ENCODE data around the gene MAVS. TPM values are rescaled to one million over a fixed set of nuclear protein-coding genes. Genes with fewer than 3 reads are reported as not detected.

Gene MAVS
- polyA plus RNA-seq, 1 of the 3 experiments (the other 2 are of a cell fraction), result 9.1 TPM

- no peak for DNase-seq
- Histone ChIP-seq H3K9ac (no peak overlapping the region), H3K36me3 (replicated peaks in 1 of 2; ENCODE audit: control insufficient read depth in 1 of 2, insufficient read depth in 2 of 2, low read length in 1 of 2) (peaks cover 71 to 82% of the 10 kb centered on the region in 2 experiments), H4K20me1 (ENCODE audit: insufficient read depth) (peaks cover 93% of the 10 kb centered on the region), H3K4me1 (ENCODE audit: control insufficient read depth in 1 of 2, insufficient read depth in 2 of 2, low read depth in 1 of 2, low read length in 1 of 2) (no peaks in the 10 kb centered on the region), H3K9me2 (no peaks in the 10 kb centered on the region), H2AFZ (ENCODE audit: low read depth) (no peak overlapping the region), H3K9me3 (no peaks in the 10 kb centered on the region), H3F3A (replicated peaks; ENCODE audit: insufficient read depth) (peaks cover 15% of the 10 kb centered on the region), H3K4me3 (ENCODE audit: low read depth in 2 of 2, low read length in 1 of 2) (no peak overlapping the region), H3K4me2 (no peak overlapping the region), H3K79me2 (ENCODE audit: insufficient read depth) (peaks cover 97% of the 10 kb centered on the region), H3K27me3 (ENCODE audit: insufficient read depth) (no peaks in the 10 kb centered on the region), H3K27ac (ENCODE audit: low read depth in 2 of 2, low read length in 1 of 2) (no peak overlapping the region)
- CTCF ChIA-PET, result no interaction called here
- WGBS (ENCODE audit: low lambda C conversion rate), result 100% methylated on average over 1 of the region's 2 CpGs
- POLR2A ChIA-PET, result no interaction called here
- TF ChIP-seq FOXM1 (IDR thresholded peaks at IDR 0.05; ENCODE audit: low read depth) (no peak), FOXJ3 (CRISPR knock-in tag; IDR thresholded peaks at IDR 0.05) (no peak), POLR2AphosphoS5 (IDR thresholded peaks at IDR 0.05; ENCODE audit: low read depth, low read length) (no peak), ZBTB33 (IDR thresholded peaks at IDR 0.05; ENCODE audit: borderline replicate concordance, low read depth) (no peak), GATA2 (CRISPR knock-in tag; IDR thresholded peaks at IDR 0.05) (no peak), TEAD4 (IDR thresholded peaks at IDR 0.05; ENCODE audit: borderline replicate concordance, insufficient read depth) (no peak), MEF2A (IDR thresholded peaks at IDR 0.05; ENCODE audit: borderline replicate concordance, low read depth) (no peak), RAD21 (IDR thresholded peaks at IDR 0.05; ENCODE audit: low read length) (no peak)
Observed at GRCh38 chr20:3914446-3914845, 67.8 kb downstream of the MAVS start.

- Histone ChIP-seq H3K79me2 (ENCODE audit: insufficient read depth) (peaks cover 97% of the 10 kb centered on the region), H2AFZ (ENCODE audit: low read depth) (no peak overlapping the region), H3K27me3 (ENCODE audit: insufficient read depth) (no peaks in the 10 kb centered on the region), H4K20me1 (ENCODE audit: insufficient read depth) (peaks cover 93% of the 10 kb centered on the region), H3K4me3 (ENCODE audit: low read depth in 2 of 2, low read length in 1 of 2) (no peak overlapping the region), H3K27ac (ENCODE audit: low read depth in 2 of 2, low read length in 1 of 2) (no peak overlapping the region), H3K9ac (no peak overlapping the region), H3K36me3 (replicated peaks in 1 of 2; ENCODE audit: control insufficient read depth in 1 of 2, insufficient read depth in 2 of 2, low read length in 1 of 2) (peaks cover 63 to 82% of the 10 kb centered on the region in 2 experiments), H3K4me2 (no peak overlapping the region), H3K9me2 (no peaks in the 10 kb centered on the region), H3K9me3 (no peaks in the 10 kb centered on the region), H3F3A (replicated peaks; ENCODE audit: insufficient read depth) (peaks cover 12% of the 10 kb centered on the region), H3K4me1 (ENCODE audit: control insufficient read depth in 1 of 2, insufficient read depth in 2 of 2, low read depth in 1 of 2, low read length in 1 of 2) (no peaks in the 10 kb centered on the region)
- CTCF ChIA-PET, result no interaction called here
- WGBS (ENCODE audit: low lambda C conversion rate), result 62% methylated on average over 2 of the region's 2 CpGs
- DNase-seq, result no peak
- TF ChIP-seq MAX (IDR thresholded peaks at IDR 0.05; ENCODE audit: low read depth), result no peak
- TF ChIP-seq RCOR1 (IDR thresholded peaks at IDR 0.05; ENCODE audit: low read length), result no peak
- TF ChIP-seq YY1 (IDR thresholded peaks at IDR 0.05; ENCODE audit: low read depth), result no peak
- no peak for TF ChIP-seq ELF1 (IDR thresholded peaks at IDR 0.05)
- TF ChIP-seq SIN3A (IDR thresholded peaks at IDR 0.05; ENCODE audit: borderline replicate concordance, low read depth, low read length), result no peak
- TF ChIP-seq REST (IDR thresholded peaks at IDR 0.05; ENCODE audit: low read depth, low read length), result no peak
- no peak for TF ChIP-seq EZH2phosphoT487 (IDR thresholded peaks at IDR 0.05; ENCODE audit: borderline replicate concordance, low read depth)
- no peak for TF ChIP-seq TAF1 (IDR thresholded peaks at IDR 0.05; ENCODE audit: borderline replicate concordance, low read depth, low read length)
- TF ChIP-seq USF2 (IDR thresholded peaks at IDR 0.05; ENCODE audit: borderline replicate concordance, low read depth, low read length), result no peak
- no peak for TF ChIP-seq RXRA (IDR thresholded peaks at IDR 0.05; ENCODE audit: borderline replicate concordance, low read depth)
- TF ChIP-seq FOSL2 (IDR thresholded peaks at IDR 0.05; ENCODE audit: borderline replicate concordance, low read depth), result no peak
- TF ChIP-seq MEF2A (IDR thresholded peaks at IDR 0.05; ENCODE audit: borderline replicate concordance, low read depth), result no peak
- TF ChIP-seq POLR2AphosphoS5 (IDR thresholded peaks at IDR 0.05; ENCODE audit: low read depth, low read length), result no peak
- no peak for TF ChIP-seq RFX5 (IDR thresholded peaks at IDR 0.05; ENCODE audit: low read length)
- POLR2A ChIA-PET, result no interaction called here
Observed at GRCh38 chr20:3915691-3916090, 69.1 kb downstream of the MAVS start.

All from SK-N-SH (cell line).